NCI-H526 (cell line): ENCODE measurements around the gene XXYLT1.

Source experiments
- DNase-seq, 2 experiments: peaks; one replicate each; lab custom pipeline; 2025; lab: John Stamatoyannopoulos, UW

XXYLT1 gene

GRCh38 chr3:195077611-195078540 is 193.1 kb downstream of the XXYLT1 start:
- no peak for DNase-seq

- DNase-seq: no peak
Measured at GRCh38 chr3:195076981-195077610, 193.9 kb downstream of the XXYLT1 start.

- no peak for DNase-seq
Measured at GRCh38 chr3:195075941-195076875, 194.8 kb downstream of the XXYLT1 start.

- no peak for DNase-seq
Measured at GRCh38 chr3:195075199-195075940, 195.6 kb downstream of the XXYLT1 start.

- DNase-seq: no peak
Measured at GRCh38 chr3:195073866-195074860, 196.8 kb downstream of the XXYLT1 start.

GRCh38 chr3:195072916-195073564 is 197.9 kb downstream of the XXYLT1 start:
- no peak for DNase-seq

- no peak for DNase-seq
Measured at GRCh38 chr3:195071916-195072820, 198.8 kb downstream of the XXYLT1 start.

- DNase-seq: no peak
Measured at GRCh38 chr3:195071011-195071728, 199.8 kb downstream of the XXYLT1 start.

GRCh38 chr3:195070336-195070735 is 200.6 kb downstream of the XXYLT1 start:
- DNase-seq: no peak

- DNase-seq: no peak
Measured at GRCh38 chr3:195069501-195070251, 201.3 kb downstream of the XXYLT1 start.

- no peak for DNase-seq
Measured at GRCh38 chr3:195068084-195069080, 202.6 kb downstream of the XXYLT1 start.

- no peak for DNase-seq
Measured at GRCh38 chr3:195066441-195066841, 204.5 kb downstream of the XXYLT1 start.

- no peak for DNase-seq
Measured at GRCh38 chr3:195065864-195066185, 205.1 kb downstream of the XXYLT1 start.

- no peak for DNase-seq
Measured at GRCh38 chr3:195065142-195065863, 205.7 kb downstream of the XXYLT1 start.

GRCh38 chr3:195064300-195064931 is 206.5 kb downstream of the XXYLT1 start:
- DNase-seq: no peak
